Hepatocyte (in vitro differentiated cells): Measurements from ENCODE around the gene LRGUK.

Experiments used
- EZH2 ChIP-seq: fragments of 200-600 bp; sonication (generic); IDR thresholded peaks from 2 replicates; pipeline ENCODE4 v1.6.1; 2016; ENCODE audit warnings: antibody characterized with exemption, mild to moderate bottlenecking, borderline replicate concordance
- EZH2phosphoT487 ChIP-seq: fragments of 200-600 bp; sonication (generic); IDR thresholded peaks from one replicate; pipeline ENCODE4 v1.6.1; 2018; ENCODE audit warnings: antibody characterized with exemption, mild to moderate bottlenecking, low read depth, moderate library complexity; ENCODE audit not compliant: unreplicated experiment, severe bottlenecking
- TF ChIP-seq, protein P1 (sequence below): fragments of 200-600 bp; sonication (generic); IDR thresholded peaks from 2 replicates; pipeline ENCODE4 v1.5.1; 2016; ENCODE audit warnings: antibody characterized with exemption, mild to moderate bottlenecking; ENCODE audit not compliant: poor library complexity

GRCh38 chr7:134245253-134245652 is 118.1 kb downstream of the LRGUK start:
- TF ChIP-seq, protein P1, sequence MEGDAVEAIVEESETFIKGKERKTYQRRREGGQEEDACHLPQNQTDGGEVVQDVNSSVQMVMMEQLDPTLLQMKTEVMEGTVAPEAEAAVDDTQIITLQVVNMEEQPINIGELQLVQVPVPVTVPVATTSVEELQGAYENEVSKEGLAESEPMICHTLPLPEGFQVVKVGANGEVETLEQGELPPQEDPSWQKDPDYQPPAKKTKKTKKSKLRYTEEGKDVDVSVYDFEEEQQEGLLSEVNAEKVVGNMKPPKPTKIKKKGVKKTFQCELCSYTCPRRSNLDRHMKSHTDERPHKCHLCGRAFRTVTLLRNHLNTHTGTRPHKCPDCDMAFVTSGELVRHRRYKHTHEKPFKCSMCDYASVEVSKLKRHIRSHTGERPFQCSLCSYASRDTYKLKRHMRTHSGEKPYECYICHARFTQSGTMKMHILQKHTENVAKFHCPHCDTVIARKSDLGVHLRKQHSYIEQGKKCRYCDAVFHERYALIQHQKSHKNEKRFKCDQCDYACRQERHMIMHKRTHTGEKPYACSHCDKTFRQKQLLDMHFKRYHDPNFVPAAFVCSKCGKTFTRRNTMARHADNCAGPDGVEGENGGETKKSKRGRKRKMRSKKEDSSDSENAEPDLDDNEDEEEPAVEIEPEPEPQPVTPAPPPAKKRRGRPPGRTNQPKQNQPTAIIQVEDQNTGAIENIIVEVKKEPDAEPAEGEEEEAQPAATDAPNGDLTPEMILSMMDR: no peak
- TF ChIP-seq EZH2 (no peak), EZH2phosphoT487 (no peak)
